ENCODE results near the gene MYLK2.

- TF ChIP-seq POLR2A (IDR thresholded peaks at IDR 0.05), result no peak
- TF ChIP-seq, protein P1, sequence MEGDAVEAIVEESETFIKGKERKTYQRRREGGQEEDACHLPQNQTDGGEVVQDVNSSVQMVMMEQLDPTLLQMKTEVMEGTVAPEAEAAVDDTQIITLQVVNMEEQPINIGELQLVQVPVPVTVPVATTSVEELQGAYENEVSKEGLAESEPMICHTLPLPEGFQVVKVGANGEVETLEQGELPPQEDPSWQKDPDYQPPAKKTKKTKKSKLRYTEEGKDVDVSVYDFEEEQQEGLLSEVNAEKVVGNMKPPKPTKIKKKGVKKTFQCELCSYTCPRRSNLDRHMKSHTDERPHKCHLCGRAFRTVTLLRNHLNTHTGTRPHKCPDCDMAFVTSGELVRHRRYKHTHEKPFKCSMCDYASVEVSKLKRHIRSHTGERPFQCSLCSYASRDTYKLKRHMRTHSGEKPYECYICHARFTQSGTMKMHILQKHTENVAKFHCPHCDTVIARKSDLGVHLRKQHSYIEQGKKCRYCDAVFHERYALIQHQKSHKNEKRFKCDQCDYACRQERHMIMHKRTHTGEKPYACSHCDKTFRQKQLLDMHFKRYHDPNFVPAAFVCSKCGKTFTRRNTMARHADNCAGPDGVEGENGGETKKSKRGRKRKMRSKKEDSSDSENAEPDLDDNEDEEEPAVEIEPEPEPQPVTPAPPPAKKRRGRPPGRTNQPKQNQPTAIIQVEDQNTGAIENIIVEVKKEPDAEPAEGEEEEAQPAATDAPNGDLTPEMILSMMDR (IDR thresholded peaks at IDR 0.05), result no peak
Observed at GRCh38 chr20:31835554-31835953, 16.4 kb downstream of the MYLK2 start.

All from lower leg skin (tissue), 3 donors.